ENCODE results near the gene MAGI2.

The MAGI2 gene

GRCh38 chr7:78198756-78199155, 1254.7 kb downstream of the MAGI2 start:
- DNase-seq = no peak

GRCh38 chr7:78197447-78197846, 1256.0 kb downstream of the MAGI2 start:
- DNase-seq = no peak

GRCh38 chr7:78195281-78195680, 1258.2 kb downstream of the MAGI2 start:
- DNase-seq = no peak

GRCh38 chr7:78194611-78195010, 1258.9 kb downstream of the MAGI2 start:
- DNase-seq = no peak

GRCh38 chr7:78191475-78192079, 1261.9 kb downstream of the MAGI2 start:
- DNase-seq = no peak

- DNase-seq = no peak
These were observed 1263.7 kb downstream of the MAGI2 start for GRCh38 chr7:78189762-78190161.

GRCh38 chr7:78185149-78185745, 1268.2 kb downstream of the MAGI2 start:
- DNase-seq = no peak

GRCh38 chr7:78184299-78184698, 1269.2 kb downstream of the MAGI2 start:
- DNase-seq = no peak

GRCh38 chr7:78179827-78180477, 1273.5 kb downstream of the MAGI2 start:
- DNase-seq = no peak

GRCh38 chr7:78179211-78179610, 1274.3 kb downstream of the MAGI2 start:
- DNase-seq = no peak

GRCh38 chr7:78178319-78178718, 1275.1 kb downstream of the MAGI2 start:
- DNase-seq = no peak

- no peak for DNase-seq
These were observed 1277.3 kb downstream of the MAGI2 start for GRCh38 chr7:78176171-78176570.

- no peak for DNase-seq
These were observed 1278.0 kb downstream of the MAGI2 start for GRCh38 chr7:78175330-78176100.

- no peak for DNase-seq
These were observed 1279.8 kb downstream of the MAGI2 start for GRCh38 chr7:78173666-78174065.

- DNase-seq = no peak
These were observed 1280.4 kb downstream of the MAGI2 start for GRCh38 chr7:78172933-78173591.

- no peak for DNase-seq
These were observed 1281.2 kb downstream of the MAGI2 start for GRCh38 chr7:78172267-78172757.

GRCh38 chr7:78171398-78171797, 1282.1 kb downstream of the MAGI2 start:
- no peak for DNase-seq

GRCh38 chr7:78170815-78171214, 1282.7 kb downstream of the MAGI2 start:
- no peak for DNase-seq

- DNase-seq = no peak
These were observed 1283.5 kb downstream of the MAGI2 start for GRCh38 chr7:78169992-78170391.

GRCh38 chr7:78168865-78169264, 1284.6 kb downstream of the MAGI2 start:
- no peak for DNase-seq

GRCh38 chr7:78167860-78168259, 1285.6 kb downstream of the MAGI2 start:
- no peak for DNase-seq

GRCh38 chr7:78165854-78166253, 1287.6 kb downstream of the MAGI2 start:
- DNase-seq = no peak

GRCh38 chr7:78165454-78165853, 1288.0 kb downstream of the MAGI2 start:
- DNase-seq = no peak

Data from activated CD4-positive, alpha-beta T cell treated with anti-CD3 and anti-CD28 coated beads, Interleukin-2, Interleukin-6, amounts not matched to agents 100 ng/mL and 50 ng/mL, durations not matched to agents 16 hours and 8 hours (primary cell).